Embryonic facial prominence (tissue), 1 donor: ENCODE data around the gene PLEKHG5.

Source experiments
- DNase-seq: peaks from one replicate; pipeline ENCODE4 v3.0.0-alpha.2; 2016; ENCODE audit errors: extremely low spot score

Gene PLEKHG5, protein sequence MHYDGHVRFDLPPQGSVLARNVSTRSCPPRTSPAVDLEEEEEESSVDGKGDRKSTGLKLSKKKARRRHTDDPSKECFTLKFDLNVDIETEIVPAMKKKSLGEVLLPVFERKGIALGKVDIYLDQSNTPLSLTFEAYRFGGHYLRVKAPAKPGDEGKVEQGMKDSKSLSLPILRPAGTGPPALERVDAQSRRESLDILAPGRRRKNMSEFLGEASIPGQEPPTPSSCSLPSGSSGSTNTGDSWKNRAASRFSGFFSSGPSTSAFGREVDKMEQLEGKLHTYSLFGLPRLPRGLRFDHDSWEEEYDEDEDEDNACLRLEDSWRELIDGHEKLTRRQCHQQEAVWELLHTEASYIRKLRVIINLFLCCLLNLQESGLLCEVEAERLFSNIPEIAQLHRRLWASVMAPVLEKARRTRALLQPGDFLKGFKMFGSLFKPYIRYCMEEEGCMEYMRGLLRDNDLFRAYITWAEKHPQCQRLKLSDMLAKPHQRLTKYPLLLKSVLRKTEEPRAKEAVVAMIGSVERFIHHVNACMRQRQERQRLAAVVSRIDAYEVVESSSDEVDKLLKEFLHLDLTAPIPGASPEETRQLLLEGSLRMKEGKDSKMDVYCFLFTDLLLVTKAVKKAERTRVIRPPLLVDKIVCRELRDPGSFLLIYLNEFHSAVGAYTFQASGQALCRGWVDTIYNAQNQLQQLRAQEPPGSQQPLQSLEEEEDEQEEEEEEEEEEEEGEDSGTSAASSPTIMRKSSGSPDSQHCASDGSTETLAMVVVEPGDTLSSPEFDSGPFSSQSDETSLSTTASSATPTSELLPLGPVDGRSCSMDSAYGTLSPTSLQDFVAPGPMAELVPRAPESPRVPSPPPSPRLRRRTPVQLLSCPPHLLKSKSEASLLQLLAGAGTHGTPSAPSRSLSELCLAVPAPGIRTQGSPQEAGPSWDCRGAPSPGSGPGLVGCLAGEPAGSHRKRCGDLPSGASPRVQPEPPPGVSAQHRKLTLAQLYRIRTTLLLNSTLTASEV

DNA sequence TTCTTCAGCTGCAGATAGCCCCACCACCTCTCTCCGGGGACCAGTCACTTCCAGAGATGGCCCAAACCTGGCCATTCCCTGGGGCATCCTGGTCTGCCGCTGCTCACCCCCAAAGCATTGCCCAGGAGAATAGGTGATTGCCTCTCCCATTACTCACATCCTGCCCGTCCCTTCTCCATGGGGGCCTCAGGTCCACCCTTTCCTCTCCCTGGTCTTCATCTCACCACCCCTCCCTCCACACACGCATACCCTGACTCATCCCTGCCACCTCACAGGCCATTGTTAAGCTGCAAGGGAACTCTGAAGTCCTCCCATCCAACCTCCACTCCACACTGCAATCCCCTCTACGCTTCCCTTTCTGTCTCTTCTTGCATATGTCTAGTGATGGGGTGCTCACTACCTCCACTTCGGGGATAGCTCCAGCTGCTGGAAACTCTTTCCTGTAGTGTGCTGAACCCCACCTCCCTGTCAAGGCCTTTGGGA lies at the start of gene PLEKHG5:
TSS of gene PLEKHG5 (minus strand) at position 188 of the 483 bp plus-strand sequence. CDS start 14,096 bp downstream, outside the sequence.
- no peak for DNase-seq

GRCh38 chr1:6538956-6539355 lies 47.5 kb upstream of the PLEKHG5 start:
- no peak for DNase-seq

GRCh38 chr1:6536291-6536690 lies 44.8 kb upstream of the PLEKHG5 start:
- DNase-seq = no peak

- DNase-seq = no peak
These were observed 43.7 kb upstream of the PLEKHG5 start for GRCh38 chr1:6535214-6535613.

- DNase-seq = no peak
These were observed 42.9 kb upstream of the PLEKHG5 start for GRCh38 chr1:6534248-6534822.

- no peak for DNase-seq
These were observed 40.5 kb upstream of the PLEKHG5 start for GRCh38 chr1:6531996-6532395.

- no peak for DNase-seq
These were observed 39.2 kb upstream of the PLEKHG5 start for GRCh38 chr1:6530504-6531160.

- no peak for DNase-seq
These were observed 37.0 kb upstream of the PLEKHG5 start for GRCh38 chr1:6528492-6528891.

DNA sequence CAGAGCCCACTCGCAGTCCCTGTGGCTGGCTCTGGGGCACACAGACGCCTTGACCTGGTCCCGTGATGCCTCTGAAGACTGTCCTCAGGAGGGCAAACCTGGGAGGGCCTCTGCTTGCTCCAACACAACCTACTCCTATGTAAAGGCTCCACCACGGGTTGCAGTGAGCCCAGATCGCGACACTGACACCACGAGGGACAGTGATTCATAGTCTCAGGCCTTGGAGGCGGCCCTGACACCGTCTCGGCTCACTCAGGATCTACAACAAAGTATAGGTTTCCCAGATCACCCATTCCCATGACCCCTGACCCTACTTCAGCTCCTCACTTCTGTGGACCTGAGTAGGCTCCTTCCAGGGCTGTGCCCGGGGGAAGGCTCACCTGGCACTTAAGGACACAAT lies 34.8 kb upstream of the PLEKHG5 start:
- no peak for DNase-seq

DNA sequence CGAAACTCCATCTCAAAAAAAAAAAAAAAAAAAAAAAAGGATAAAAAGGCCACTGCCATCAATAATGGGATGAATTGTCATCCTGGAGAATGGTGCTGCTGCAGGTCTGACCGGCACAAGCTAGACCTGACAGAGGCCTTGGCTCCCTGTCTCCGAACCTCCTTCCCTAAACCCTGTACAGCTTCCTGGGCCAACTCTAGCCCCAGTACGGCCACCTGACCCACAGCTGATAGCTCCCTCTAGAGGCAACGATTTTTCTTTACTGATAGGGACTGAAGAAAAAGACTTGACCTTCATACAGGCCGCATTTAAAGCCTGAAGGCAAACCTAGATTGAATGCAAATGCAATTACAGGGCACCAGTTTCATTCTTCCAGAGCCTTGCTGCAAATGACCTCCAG lies 32.1 kb upstream of the PLEKHG5 start:
- no peak for DNase-seq

- no peak for DNase-seq
These were observed 30.1 kb upstream of the PLEKHG5 start for GRCh38 chr1:6521536-6521935.

- no peak for DNase-seq
These were observed 28.6 kb upstream of the PLEKHG5 start for GRCh38 chr1:6519935-6520671.

DNA sequence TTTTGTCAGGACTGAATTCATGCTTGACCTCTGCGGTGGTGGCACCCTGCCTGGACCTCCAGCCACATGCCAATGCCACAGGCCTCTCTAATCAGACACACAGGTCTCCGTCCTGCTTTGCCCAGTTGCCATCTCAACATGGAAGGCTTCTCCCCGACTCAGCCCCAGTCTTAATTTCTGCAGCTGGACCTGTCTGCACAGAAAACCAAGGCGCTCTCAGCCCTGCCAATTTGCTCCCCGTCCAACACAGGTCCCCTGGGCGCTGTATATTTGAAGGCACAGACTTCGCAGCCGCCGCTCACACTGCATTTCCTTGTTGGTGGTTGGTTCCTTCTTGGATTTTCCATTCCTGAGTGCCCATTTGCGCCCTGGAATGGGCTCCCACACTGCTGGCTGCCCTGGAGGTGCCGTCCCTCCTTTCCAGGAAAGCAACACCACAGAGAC lies 28.0 kb upstream of the PLEKHG5 start:
- DNase-seq = no peak

- no peak for DNase-seq
These were observed 26.0 kb upstream of the PLEKHG5 start for GRCh38 chr1:6517435-6517851.

GRCh38 chr1:6515771-6516170 lies 24.3 kb upstream of the PLEKHG5 start:
- DNase-seq = no peak

DNA sequence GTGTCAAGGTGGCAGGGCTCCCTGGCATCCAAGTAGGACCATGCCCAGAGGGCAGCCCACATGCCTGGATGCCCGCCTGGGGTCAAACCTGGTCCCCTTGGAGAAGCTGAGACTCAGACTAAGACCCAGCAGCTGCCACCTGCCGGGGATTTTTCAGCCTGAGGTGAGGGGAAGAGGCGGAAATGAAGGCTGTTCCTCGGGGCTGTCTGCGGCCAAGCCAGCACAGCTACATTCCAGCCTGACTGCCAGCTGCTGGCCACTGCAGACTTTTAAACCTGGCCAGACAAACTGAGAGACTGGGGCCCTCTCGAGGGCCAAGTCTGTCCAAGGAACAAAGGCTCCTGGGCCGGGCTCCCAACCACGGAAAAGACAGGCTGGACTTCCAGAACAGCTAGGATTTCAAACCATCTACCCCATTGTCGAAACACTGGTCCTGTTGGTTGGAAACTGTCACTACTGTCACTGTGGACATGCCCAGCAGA lies 21.9 kb upstream of the PLEKHG5 start:
- DNase-seq = no peak

GRCh38 chr1:6512908-6513280 lies 21.4 kb upstream of the PLEKHG5 start:
- DNase-seq = no peak

DNA sequence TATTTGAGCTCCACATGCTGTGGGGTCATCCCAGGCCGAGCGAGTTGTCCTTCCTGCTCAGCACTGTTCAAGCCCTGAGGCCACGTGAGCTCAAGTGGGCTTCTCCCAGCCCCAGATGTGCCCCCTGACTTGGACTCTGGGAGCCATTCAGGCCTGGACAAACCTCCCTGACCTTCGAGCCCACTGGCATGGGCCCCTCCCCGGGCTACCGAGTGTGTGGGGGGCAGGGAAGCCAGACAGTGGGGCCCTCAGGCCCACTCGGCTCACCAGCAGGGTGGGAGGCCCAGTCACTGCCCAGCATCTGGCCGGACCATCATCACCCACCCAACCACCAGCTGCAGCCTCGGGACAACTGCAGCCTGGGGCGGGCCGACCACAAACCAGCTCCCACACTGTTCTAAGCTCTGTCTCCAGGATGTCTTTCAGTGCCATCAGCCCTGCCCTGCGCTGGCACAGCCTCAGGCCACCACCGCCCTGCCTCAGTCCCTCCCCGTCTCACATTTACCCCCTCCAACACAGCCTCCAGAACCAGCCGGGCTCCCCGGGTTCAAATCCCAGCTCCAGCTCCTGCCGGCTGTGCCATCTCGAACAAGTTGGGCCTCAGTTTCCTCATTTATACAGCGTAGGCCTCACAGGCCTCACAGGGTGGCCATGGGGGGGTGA lies 20.9 kb upstream of the PLEKHG5 start:
- no peak for DNase-seq

DNA sequence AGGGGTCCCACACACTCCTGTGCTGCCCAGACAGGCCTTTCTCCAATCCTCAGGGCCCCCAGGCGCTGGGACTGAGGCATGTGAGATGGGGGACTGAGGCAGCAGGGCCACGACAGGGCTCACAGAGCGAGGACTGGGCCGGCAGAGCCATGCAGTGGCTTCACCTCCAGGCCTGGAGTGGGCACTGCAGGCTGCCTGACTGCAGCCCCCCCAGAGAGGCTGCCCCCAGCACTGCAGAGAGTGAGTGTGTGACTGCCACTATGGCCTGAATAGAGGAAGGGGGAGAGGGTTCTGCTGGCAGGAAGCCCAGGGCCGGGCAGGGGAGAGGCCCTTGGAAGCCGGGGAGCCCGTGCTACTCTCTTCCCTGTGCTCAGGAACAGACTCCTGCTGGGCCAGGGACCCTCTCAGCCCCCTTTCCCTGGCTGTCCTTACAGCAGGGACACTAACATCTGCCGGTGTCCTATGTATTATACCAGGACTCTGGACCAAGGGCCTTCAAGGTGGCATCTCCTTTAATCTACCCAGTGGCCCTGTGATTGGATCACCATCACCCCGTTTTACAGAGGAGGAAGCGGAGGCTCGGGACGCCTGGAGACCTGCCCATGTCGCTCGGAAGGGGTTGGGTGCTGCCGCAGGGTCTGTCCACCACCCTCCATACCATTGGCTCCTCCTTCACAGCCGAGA lies 20.2 kb upstream of the PLEKHG5 start:
- DNase-seq = no peak
